Stimulated activated CD4-positive, alpha-beta T cell treated with anti-CD3 and anti-CD28 coated beads, Interleukin-12 subunit alpha, Interleukin-12 subunit beta, amount 100 ng/mL, for 4 hours (primary cell): ENCODE data around the gene ZNF737.
"Not testable (repeated sequence)": the region's sequence is repeated elsewhere in the genome, so short reads cannot be mapped to it uniquely, and the experiment has no call there.

Experiments used
- DNase-seq: peaks from one replicate; pipeline ENCODE4 v3.0.0-alpha.2; 2020

Gene ZNF737

GRCh38 chr19:20565321-20566018, at the start of gene ZNF737:
ZNF737 (minus strand) TSS chr19:20565781; CDS start chr19:20565640, 141 bp downstream.
- DNase-seq, result peak; percentile 86

DNA sequence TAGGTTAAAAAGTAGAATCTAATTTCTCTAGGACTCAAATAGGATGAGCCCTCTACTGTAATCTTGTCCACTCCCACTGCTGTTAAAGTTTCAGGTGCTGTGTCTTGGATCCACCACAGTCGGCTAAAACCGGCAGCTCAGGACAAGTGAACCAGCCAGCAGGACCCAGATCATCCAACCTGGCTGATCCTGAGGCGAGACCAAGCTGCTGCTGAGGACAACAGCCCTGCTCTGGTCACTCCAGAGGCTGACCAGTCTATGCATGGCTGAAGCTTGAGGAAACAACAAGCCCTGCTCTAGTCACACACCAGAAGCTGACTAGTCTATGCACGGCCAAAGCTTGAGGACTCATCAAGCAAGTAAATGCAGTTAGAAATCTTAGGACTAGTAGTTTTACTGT, 49.4 kb upstream of the ZNF737 start:
- not testable (repeated sequence) for DNase-seq

- DNase-seq, result no peak
Observed at GRCh38 chr19:20612711-20613316, 47.2 kb upstream of the ZNF737 start.

GRCh38 chr19:20611866-20612265, 46.3 kb upstream of the ZNF737 start:
- no peak for DNase-seq

GRCh38 chr19:20607943-20608342, 42.4 kb upstream of the ZNF737 start:
- no peak for DNase-seq

- DNase-seq, result no peak
Observed at GRCh38 chr19:20558571-20558970, 7.0 kb downstream of the ZNF737 start.

- no peak for DNase-seq
Observed at GRCh38 chr19:20558011-20558410, 7.6 kb downstream of the ZNF737 start.

DNA sequence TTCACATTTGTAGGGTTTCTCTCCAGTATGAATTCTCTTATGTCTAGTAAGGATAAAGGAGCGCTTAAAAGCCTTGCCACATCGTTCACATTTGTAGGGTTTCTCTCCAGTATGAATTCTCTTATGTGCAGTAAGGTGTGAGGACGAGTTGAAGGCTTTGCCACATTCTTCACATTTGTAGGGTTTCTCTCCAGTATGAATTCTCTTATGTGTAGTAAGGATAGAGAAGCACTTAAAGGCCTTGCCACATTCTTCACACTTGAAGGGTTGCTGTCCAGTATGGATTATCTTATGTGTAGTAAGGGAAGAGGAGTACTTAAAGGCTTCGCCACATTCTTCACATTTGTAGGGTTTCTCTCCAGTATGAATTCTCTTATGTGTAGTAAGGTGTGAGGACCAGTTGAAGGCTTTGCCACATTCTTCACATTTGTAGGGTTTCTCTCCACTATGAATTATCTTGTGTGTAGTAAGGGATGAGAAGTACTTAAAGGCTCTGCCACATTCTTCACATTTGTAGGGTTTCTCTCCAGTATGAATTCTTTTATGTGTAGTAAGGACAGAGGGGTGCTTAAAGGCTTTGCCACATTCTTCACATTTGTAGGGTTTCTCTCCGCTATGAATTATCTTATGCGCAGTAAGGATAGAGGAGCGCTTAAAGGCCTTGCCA, 20.8 kb downstream of the ZNF737 start:
- DNase-seq, result not testable (repeated sequence)

GRCh38 chr19:20530303-20530702, 35.3 kb downstream of the ZNF737 start:
- DNase-seq, result not testable (repeated sequence)

DNA sequence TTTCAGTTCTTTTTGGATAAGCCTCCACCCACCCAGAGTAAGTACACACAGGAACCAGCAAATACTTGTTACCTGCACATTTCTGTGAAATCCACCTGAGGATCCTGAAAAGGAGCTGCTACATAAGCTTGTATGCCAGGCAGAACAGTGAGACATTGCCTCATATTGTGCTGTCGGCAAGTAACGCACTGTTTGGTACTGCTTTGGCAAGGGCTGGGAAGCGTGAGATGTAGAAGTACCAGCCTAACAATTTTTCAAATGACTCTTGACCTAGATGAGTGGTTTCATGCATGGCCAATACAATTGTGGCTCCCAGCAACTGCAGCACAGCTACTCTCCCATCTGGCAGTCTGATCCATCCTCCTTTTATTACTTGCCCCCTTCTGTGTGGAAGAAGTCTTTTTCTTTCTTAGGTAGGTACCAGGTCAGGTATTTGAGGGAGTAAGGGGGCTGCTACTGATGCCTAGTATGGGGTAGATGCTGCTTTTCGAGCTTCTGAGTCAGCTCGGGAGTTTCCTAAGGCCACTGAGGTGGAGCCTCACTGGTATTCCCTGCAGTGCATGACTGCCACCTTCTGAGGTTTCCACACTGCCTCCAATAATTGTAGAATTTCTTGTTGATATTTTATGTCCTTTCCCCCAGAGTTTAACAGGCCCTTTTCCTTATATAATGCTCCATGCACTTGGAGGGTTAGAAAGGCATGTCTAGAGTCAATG, 52.2 kb downstream of the ZNF737 start:
- no peak for DNase-seq

- DNase-seq, result no peak
Observed at GRCh38 chr19:20503476-20503875, 62.1 kb downstream of the ZNF737 start.
